Ovary (tissue), 9 donors: ENCODE results near the gene POLL. TPM values are rescaled to one million over a fixed set of nuclear protein-coding genes. Genes with fewer than 3 reads are reported as not detected.
"Not testable (repeated sequence)": the region's sequence is repeated elsewhere in the genome, so short reads cannot be mapped to it uniquely, and the experiment has no call there.

Experiments
- DNase-seq, 5 donors: peaks; one replicate each; pipeline ENCODE4 v3.0.0-alpha.2; 2019 to 2020
- H3K27ac ChIP-seq, 2 donors: fragments of 200-600 bp; one replicate each; pipeline versions ENCODE4 v1.5.1 to v1.8.0; 2019 to 2022
- H3K27me3 ChIP-seq: fragments of 200-600 bp; one replicate; pipeline ENCODE4 v1.8.0; 2022
- H3K36me3 ChIP-seq: fragments of 200-600 bp; sonication (generic); one replicate; pipeline ENCODE4 v1.5.1; 2019
- H3K4me1 ChIP-seq: one replicate; pipeline ENCODE4 v1.8.1; 2013; ENCODE audit warnings: mild to moderate bottlenecking, moderate library complexity; ENCODE audit not compliant: insufficient read depth
- H3K4me3 ChIP-seq: fragments of 200-600 bp; sonication (generic); one replicate; pipeline ENCODE4 v1.5.1; 2017
- H3K9me3 ChIP-seq, 2 donors: fragments of 200-600 bp in 1 of 2; sonication (generic) in 1 of 2; one replicate each; pipeline versions ENCODE4 v1.5.1 to v1.8.1; 2013 to 2019; ENCODE audit warnings: mild to moderate bottlenecking in 1 of 2, moderate library complexity in 1 of 2
- EP300 ChIP-seq: sonication (generic); formaldehyde crosslinking; IDR thresholded peaks from one replicate; pipeline ENCODE4 v1.6.1; 2017; ENCODE audit warnings: antibody characterized with exemption
- POLR2A ChIP-seq: fragments of 450-650 bp; IDR thresholded peaks from one replicate; pipeline ENCODE4 v1.6.1; 2017; ENCODE audit warnings: antibody characterized with exemption, mild to moderate bottlenecking, moderate library complexity
- WGBS, 3 donors: extraction: QIAGEN DNeasy Blood & Tissue Kit in 1 of 3; methylation state at CpG; one replicate each; pipeline versions ENCODE4 v1.1.5 to v1.1.7; 2013 to 2017; 5-methylcytosine and 5-hydroxymethylcytosine counted together
- intact Hi-C, 4 donors: fragments of 100-400 bp; cut with DNase I; formaldehyde crosslinking; loops; one replicate each; pipeline versions ENCODE4 v1.11.0 to v1.15.1; 2022 to 2023
- polyA plus RNA-seq, 2 donors: library from polyadenylated mRNA; stranded (reverse); fragments of 200-250 nt in 1 of 2; fragments of 350-450 nt in 1 of 2; fragmentation: Illumina TruSeq in 1 of 2; extraction: RNeasy Lipid Tissue Mini Kit (QIAGEN cat#74804) in 1 of 2; gene quantifications; one replicate each; pipeline ENCODE4 v1.2.3, GENCODE V29; 2013 to 2014
- total RNA-seq, 7 donors: library from RNA; depleted of rRNA in 2 of 7; stranded (reverse); fragments of >200 nt in 2 of 7; fragmentation: NEBNext Ultra II Directional in 3 of 7; extraction: Animal tissue kit (Norgen Biotek cat#: 25700) in 3 of 7; gene quantifications; one replicate each; pipeline versions ENCODE4 v1.1.0 to v1.2.4, GENCODE V29; 2016 to 2023
- TF ChIP-seq, protein P1 (sequence below), 3 donors: fragments of 450-650 bp in 2 of 3; fragments of 200-600 bp in 1 of 3; IDR thresholded peaks; one replicate each; pipeline versions ENCODE4 v1.5.1 to v1.8.0; 2016 to 2022; ENCODE audit warnings: antibody characterized with exemption in 3 of 3, mild to moderate bottlenecking in 1 of 3
- donor health status: DM: no; HTN: no; CAD: no; lungs with moderate emphysema.
- donor health status: DM: no; HTN: no; CAD: no.
- donor health status: Bipolar disorder and iron deficiency.
- donor health status: DM: yes; HTN: yes; CAD: no.
- donor health status: DM: no; HTN: no; CAD: no.
- donor health status: DM: yes; HTN: yes; CAD: no.

The POLL gene
- total and polyA plus RNA-seq, 9 donors, result 17.3 to 33.8 (median 31.0) TPM

- no peak overlapping the region for H3K27ac ChIP-seq
- no peaks in the 10 kb centered on the region for H3K4me1 ChIP-seq
- H3K36me3 ChIP-seq, result no peaks in the 10 kb centered on the region
- WGBS, 3 donors, result 63 to 71% (median 69%) methylated on average over 13 of the region's 13 CpGs
- no peak for DNase-seq
- no peaks in the 10 kb centered on the region for H3K27me3 ChIP-seq
- TF ChIP-seq, protein P1, sequence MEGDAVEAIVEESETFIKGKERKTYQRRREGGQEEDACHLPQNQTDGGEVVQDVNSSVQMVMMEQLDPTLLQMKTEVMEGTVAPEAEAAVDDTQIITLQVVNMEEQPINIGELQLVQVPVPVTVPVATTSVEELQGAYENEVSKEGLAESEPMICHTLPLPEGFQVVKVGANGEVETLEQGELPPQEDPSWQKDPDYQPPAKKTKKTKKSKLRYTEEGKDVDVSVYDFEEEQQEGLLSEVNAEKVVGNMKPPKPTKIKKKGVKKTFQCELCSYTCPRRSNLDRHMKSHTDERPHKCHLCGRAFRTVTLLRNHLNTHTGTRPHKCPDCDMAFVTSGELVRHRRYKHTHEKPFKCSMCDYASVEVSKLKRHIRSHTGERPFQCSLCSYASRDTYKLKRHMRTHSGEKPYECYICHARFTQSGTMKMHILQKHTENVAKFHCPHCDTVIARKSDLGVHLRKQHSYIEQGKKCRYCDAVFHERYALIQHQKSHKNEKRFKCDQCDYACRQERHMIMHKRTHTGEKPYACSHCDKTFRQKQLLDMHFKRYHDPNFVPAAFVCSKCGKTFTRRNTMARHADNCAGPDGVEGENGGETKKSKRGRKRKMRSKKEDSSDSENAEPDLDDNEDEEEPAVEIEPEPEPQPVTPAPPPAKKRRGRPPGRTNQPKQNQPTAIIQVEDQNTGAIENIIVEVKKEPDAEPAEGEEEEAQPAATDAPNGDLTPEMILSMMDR (IDR thresholded peaks at IDR 0.05), result no peak
- TF ChIP-seq EP300, result no peak
- no peak for TF ChIP-seq POLR2A
- H3K9me3 ChIP-seq, result no peaks in the 10 kb centered on the region
- intact Hi-C loops, result no loop called here
- no peak overlapping the region for H3K4me3 ChIP-seq
Observed at GRCh38 chr10:101595591-101596433, 7.8 kb upstream of the POLL start.

DNA sequence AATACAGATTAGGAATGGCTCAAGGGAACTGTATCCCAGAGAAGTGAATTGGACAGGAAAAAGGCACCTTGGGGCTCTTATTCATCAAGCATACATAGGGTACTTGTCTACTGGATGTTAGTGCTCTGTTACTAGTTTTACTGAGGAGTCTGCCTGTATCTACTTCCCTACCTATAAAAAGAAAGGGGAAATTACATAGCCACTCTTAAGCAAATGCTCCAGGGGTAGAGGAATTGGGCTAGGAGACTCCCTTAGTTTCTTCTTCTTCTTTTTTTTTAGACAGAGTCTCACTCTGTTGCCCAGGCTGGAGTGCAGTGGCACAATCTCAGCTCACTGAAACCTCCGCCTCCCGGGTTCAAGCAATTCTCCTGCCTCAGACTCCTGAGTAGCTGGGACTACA lies 5.3 kb upstream of the POLL start:
- H3K27me3 ChIP-seq, H3K9me3 ChIP-seq, H3K4me3 ChIP-seq, H3K27ac ChIP-seq, intact Hi-C loops, H3K36me3 ChIP-seq, H3K4me1 ChIP-seq, DNase-seq: not testable (repeated sequence)
- WGBS, 3 donors, result 68 to 100% (median 74%) methylated on average over 2 of the region's 2 CpGs

DNA sequence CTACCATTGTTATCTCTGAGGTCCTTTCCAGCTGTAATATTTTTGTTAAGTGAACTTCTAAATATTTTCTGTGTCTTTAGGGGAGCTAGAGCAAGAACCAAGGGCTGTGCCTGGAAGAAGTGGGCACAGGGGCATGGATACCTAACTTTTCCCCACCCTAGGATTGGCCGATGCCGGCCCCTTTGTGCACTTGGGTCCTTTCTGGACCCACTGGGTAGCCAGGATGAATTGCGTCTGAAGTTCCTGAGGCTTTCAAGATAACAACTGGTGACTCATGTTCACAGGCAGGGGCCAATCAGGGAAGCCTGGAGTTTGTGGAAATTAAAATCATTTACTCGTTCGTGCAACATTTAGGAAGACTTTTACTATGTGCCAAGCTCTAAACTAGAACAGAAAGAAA lies 822 bp upstream of the POLL start:
- TF ChIP-seq EP300, result no peak
- TF ChIP-seq, protein P1 (IDR thresholded peaks at IDR 0.05), result no peak
- TF ChIP-seq POLR2A, result no peak
- Histone ChIP-seq H3K27ac (no peak overlapping the region), H3K4me1 (peaks cover 15% of the 10 kb centered on the region), H3K9me3 (no peaks in the 10 kb centered on the region), H3K36me3 (no peaks in the 10 kb centered on the region), H3K4me3 (peak overlapping the region; percentile 56), H3K27me3 (no peaks in the 10 kb centered on the region)
- intact Hi-C loops, result no loop called here
- WGBS, 3 donors, result 36 to 50% (median 39%) methylated on average over 5 of the region's 5 CpGs
- no peak for DNase-seq

DNA sequence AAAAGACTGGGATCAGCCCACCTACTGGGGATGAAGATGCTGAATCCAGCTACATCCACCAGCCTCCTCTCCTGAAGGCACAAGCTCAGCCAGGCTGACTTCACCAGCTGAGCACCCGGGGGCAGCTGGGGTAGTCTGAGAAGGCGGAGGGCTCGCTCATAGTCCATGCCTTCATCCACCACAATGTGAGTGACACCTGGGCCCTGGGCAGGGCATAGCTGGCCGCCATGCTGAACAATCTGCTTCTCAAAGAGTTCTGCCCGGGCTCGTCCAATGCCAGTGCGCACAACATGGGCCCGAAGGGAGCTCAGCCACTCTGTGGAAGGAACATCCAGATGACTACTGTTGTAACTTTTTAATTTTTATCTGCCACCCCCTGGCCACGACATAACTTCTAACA lies 2.2 kb downstream of the POLL start:
- WGBS, 3 donors, result 95 to 97% (median 96%) methylated on average over 9 of the region's 9 CpGs
- H3K36me3 ChIP-seq, result no peaks in the 10 kb centered on the region
- TF ChIP-seq, protein P1 (IDR thresholded peaks at IDR 0.05), result no peak
- TF ChIP-seq POLR2A (no peak), EP300 (no peak)
- H3K4me1 ChIP-seq, result peaks cover 15% of the 10 kb centered on the region
- H3K27ac ChIP-seq, result no peak overlapping the region
- intact Hi-C loops, result no loop called here
- no peak for DNase-seq
- no peaks in the 10 kb centered on the region for H3K9me3 ChIP-seq
- H3K27me3 ChIP-seq, result no peaks in the 10 kb centered on the region
- no peak overlapping the region for H3K4me3 ChIP-seq
